H7 (cell line): ENCODE data around the gene WDR62. TPM values are rescaled to one million over a fixed set of nuclear protein-coding genes. Genes with fewer than 3 reads are reported as not detected.
A peak's percentile ranks its signal among the peaks of the same experiment; 100 is the strongest.

Source experiments
- DNase-seq: peaks from one replicate; pipeline ENCODE4 v3.0.0; 2012
- H3K27me3 ChIP-seq: 2 replicates; pipeline ENCODE4 v1.6.0; 2011; ENCODE audit warnings: mild to moderate bottlenecking, low read length; ENCODE audit not compliant: control insufficient read depth, insufficient read depth
- H3K36me3 ChIP-seq: replicated peaks from 2 replicates; pipeline ENCODE4 v1.5.1; 2011; ENCODE audit warnings: low read length; ENCODE audit not compliant: control insufficient read depth, insufficient read depth
- H3K4me3 ChIP-seq: 2 replicates; pipeline ENCODE4 v1.5.1; 2011; ENCODE audit warnings: low read depth, mild to moderate bottlenecking, control low read depth, low read length, moderate library complexity; ENCODE audit not compliant: insufficient read depth
- total RNA-seq: library from RNA; depleted of rRNA; stranded (reverse); fragments of >200 nt; shearing (Covaris generic); gene quantifications from 2 replicates; pipeline ENCODE4 v1.2.3, GENCODE V29; 2014; rRNA removed

Gene WDR62
- total RNA-seq, 1 experiment from 2014 or later: 35.1 TPM

DNA sequence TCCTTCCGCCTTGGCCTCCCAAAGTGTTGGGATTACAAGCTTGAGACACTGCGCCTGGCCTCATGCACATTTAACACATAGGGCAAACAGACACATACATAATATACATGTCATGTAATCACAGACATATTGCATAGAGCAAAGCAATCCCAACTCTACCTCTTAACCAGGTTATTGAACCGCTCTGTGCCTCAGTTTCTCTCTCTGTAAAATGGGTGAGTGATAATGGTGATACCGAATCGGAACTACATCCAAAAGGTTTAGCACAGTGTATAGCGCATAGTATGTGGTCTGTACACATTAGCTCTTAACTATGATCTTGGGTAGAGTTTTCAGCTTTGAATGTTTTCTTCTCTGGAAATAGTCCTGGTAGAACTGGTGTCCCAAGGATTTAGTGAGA is 89.9 kb downstream of the WDR62 start:
- no peak for DNase-seq
- H3K4me3 ChIP-seq: no peak overlapping the region
- peaks cover 33% of the 10 kb centered on the region for H3K36me3 ChIP-seq
- no peaks in the 10 kb centered on the region for H3K27me3 ChIP-seq

GRCh38 chr19:36149673-36150406 is 95.1 kb downstream of the WDR62 start:
- Histone ChIP-seq H3K27me3 (no peaks in the 10 kb centered on the region), H3K4me3 (no peak overlapping the region), H3K36me3 (peaks cover 20% of the 10 kb centered on the region)
- DNase-seq: no peak

- no peak overlapping the region for H3K4me3 ChIP-seq
- DNase-seq: peak; percentile 36
- no peaks in the 10 kb centered on the region for H3K27me3 ChIP-seq
- peaks cover 17% of the 10 kb centered on the region for H3K36me3 ChIP-seq
Observed at GRCh38 chr19:36150586-36150985, 95.9 kb downstream of the WDR62 start.

DNA sequence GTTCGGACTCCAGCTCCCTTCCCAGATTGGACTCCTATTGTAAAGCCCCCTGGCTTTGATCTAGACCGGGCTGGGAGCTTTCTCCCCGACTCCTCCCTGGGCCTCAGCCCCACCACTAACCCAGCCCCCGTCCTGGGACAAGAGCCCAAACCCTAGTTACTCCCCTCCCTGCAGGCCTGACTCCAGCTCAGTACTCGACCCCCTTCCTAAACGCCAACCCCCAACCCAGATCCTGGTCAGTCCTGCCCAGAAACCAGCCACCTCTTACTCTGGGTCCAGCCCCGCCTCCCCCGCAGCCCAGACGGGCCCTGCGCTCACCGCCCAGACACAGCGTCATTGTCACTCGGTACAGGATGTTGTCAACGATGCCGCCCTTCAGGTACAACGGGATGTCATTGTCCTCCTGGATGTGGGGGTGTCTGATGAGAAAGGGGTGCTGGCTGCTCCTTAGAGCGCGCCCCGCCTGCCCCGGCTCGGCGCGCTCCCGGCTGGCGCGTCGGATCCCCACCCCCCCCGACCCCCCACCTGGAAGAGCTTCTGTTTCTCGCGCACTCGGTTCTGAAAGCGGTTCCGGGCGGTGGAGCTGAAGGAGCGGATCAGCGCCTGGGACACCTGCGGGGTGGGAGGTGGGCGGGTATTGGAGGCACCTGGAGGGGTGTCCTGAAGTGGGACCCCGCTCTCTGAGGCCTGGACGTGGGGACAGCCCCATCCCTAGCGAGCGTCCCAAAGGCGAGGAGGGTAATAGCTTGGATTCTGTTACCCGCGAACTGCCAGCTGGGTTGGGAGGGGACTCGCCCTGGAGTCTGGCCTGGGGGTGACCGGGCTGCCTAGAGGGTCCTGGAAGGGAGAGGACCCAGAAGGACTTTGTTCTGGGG is 96.7 kb downstream of the WDR62 start:
- no peaks in the 10 kb centered on the region for H3K27me3 ChIP-seq
- H3K36me3 ChIP-seq: peaks cover 10% of the 10 kb centered on the region
- peak overlapping the region; percentile 33; the same call in 1 of the 2 replicates for H3K4me3 ChIP-seq
- peak; percentile 62 for DNase-seq

- Histone ChIP-seq H3K36me3 (peaks cover 7% of the 10 kb centered on the region), H3K27me3 (no peaks in the 10 kb centered on the region), H3K4me3 (peak overlapping the region; percentile 33; the same call in 1 of the 2 replicates)
- peak; percentile 56 for DNase-seq
Observed at GRCh38 chr19:36152019-36152351, 97.3 kb downstream of the WDR62 start.

- Histone ChIP-seq H3K36me3 (peaks cover 4% of the 10 kb centered on the region), H3K27me3 (no peaks in the 10 kb centered on the region), H3K4me3 (peak within 1 kb of the TSS; percentile 33; the same call in 1 of the 2 replicates)
- DNase-seq: peak; percentile 57
Observed at GRCh38 chr19:36152352-36153091, 97.8 kb downstream of the WDR62 start, which contains the start of gene COX7A1. Gene COX7A1, minus strand, starts transcription at chr19:36152447. Its CDS starts 40 bp downstream, at chr19:36152407.

DNA sequence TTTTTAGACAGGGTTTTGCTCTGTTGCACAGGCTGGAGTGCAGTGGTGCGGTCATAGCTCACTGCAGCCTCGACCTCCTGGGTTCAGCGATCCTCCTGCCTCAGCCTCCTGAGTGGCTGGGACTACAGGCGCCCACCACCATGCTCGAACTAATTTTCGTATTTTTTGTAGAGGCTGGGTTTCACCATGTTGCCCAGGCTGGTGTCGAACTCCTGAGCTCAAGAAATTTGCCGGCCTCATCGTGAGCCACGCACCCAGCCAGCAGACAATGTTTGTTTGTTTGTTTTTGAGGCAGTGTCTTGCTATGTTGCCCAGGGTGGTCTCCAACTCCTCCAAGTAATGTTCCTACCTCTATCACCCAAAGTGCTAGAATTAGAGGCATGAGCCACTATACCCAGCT is 98.4 kb downstream of the WDR62 start:
- H3K4me3 ChIP-seq: no peak overlapping the region
- DNase-seq: no peak
- no peaks in the 10 kb centered on the region for H3K27me3 ChIP-seq
- peaks cover 4% of the 10 kb centered on the region for H3K36me3 ChIP-seq

Other genes starting within 250 kb of the WDR62 start
- not detected in 2 replicates for gene PRODH2, start 242.1 kb upstream of the WDR62 start, total RNA-seq
- gene NPHS1, start 202.4 kb upstream of the WDR62 start, total RNA-seq: not detected in 2 replicates
- gene KIRREL2, start 198.0 kb upstream of the WDR62 start, total RNA-seq: 0.55 and 0.92 TPM in 2 replicates
- 18.3 and 19.3 TPM in 2 replicates for gene APLP1, start 186.3 kb upstream of the WDR62 start, total RNA-seq
- 6.8 and 7.5 TPM in 2 replicates for gene NFKBID, start 154.4 kb upstream of the WDR62 start, total RNA-seq
- gene HCST, start 152.4 kb upstream of the WDR62 start, total RNA-seq: 2.4 and 2.8 TPM in 2 replicates
- gene TYROBP, start 146.6 kb upstream of the WDR62 start, total RNA-seq: not detected in 2 replicates
- 9.9 and 13.4 TPM in 2 replicates for gene LRFN3, start 118.5 kb upstream of the WDR62 start, total RNA-seq
- gene SDHAF1, start 59.7 kb upstream of the WDR62 start, total RNA-seq: 32.9 and 41.9 TPM in 2 replicates
- gene SYNE4, start 46.1 kb upstream of the WDR62 start, total RNA-seq: 14.4 and 27.0 TPM in 2 replicates
- gene ALKBH6, start 40.7 kb upstream of the WDR62 start, total RNA-seq: 21.9 and 25.5 TPM in 2 replicates
- 1.5 and 8.0 TPM in 2 replicates for gene CLIP3, start 22.0 kb upstream of the WDR62 start, total RNA-seq
- gene THAP8, start 612 bp upstream of the WDR62 start, total RNA-seq: 2.9 and 5.4 TPM in 2 replicates
- gene OVOL3, start 56.2 kb downstream of the WDR62 start, total RNA-seq: not detected in 2 replicates
- 121 and 129 TPM in 2 replicates for gene POLR2I, start 60.0 kb downstream of the WDR62 start, total RNA-seq
- 179 and 202 TPM in 2 replicates for gene TBCB, start 60.6 kb downstream of the WDR62 start, total RNA-seq
- 248 and 336 TPM in 2 replicates for gene CAPNS1, start 85.2 kb downstream of the WDR62 start, total RNA-seq
- 0.18 TPM in 1 of 2 replicates, not detected in the other for gene COX7A1, start 97.5 kb downstream of the WDR62 start, total RNA-seq
- gene ZNF565, start 159.8 kb downstream of the WDR62 start, total RNA-seq: 2.6 and 4.4 TPM in 2 replicates
- gene ZNF146, start 160.2 kb downstream of the WDR62 start, total RNA-seq: 156 and 219 TPM in 2 replicates